Astrocyte (in vitro differentiated cells and primary cell): ENCODE results near the gene IER5. TPM values are rescaled to one million over a fixed set of nuclear protein-coding genes. Genes with fewer than 3 reads are reported as not detected.
"Not testable (repeated sequence)": the region's sequence is repeated elsewhere in the genome, so short reads cannot be mapped to it uniquely, and the experiment has no call there.

Source experiments
- DNase-seq: peaks from one replicate; pipeline ENCODE4 v3.0.0-alpha.2; 2010; ENCODE audit warnings: low read depth
- FAIRE-seq: peaks from 2 replicates; lab custom pipeline; 2011; peaks lifted over from hg19 to GRCh38; lab: Jason Lieb, UNC
- H2AFZ ChIP-seq: 2 replicates; pipeline ENCODE4 v1.6.0; 2012; ENCODE audit warnings: low read depth, low read length, inconsistent platforms
- H3K27ac ChIP-seq: 2 replicates; pipeline ENCODE4 v1.5.1; 2011; ENCODE audit warnings: low read depth, low read length, inconsistent platforms
- H3K27me3 ChIP-seq: 2 replicates; pipeline ENCODE4 v1.6.0; 2011; ENCODE audit warnings: low read length, inconsistent platforms; ENCODE audit not compliant: insufficient read depth
- H3K36me3 ChIP-seq: 2 replicates; pipeline ENCODE4 v1.5.1; 2011; ENCODE audit warnings: low read length, inconsistent platforms; ENCODE audit not compliant: insufficient read depth
- H3K4me1 ChIP-seq: 2 replicates; pipeline ENCODE4 v1.5.1; 2011; ENCODE audit warnings: low read length, inconsistent platforms; ENCODE audit not compliant: insufficient read depth
- H3K4me2 ChIP-seq: 2 replicates; pipeline ENCODE4 v1.6.0; 2012; ENCODE audit warnings: low read length, inconsistent platforms
- H3K4me3 ChIP-seq: 2 replicates; pipeline ENCODE4 v1.5.1; 2011; ENCODE audit warnings: low read depth, mild to moderate bottlenecking, low read length, inconsistent platforms; ENCODE audit not compliant: insufficient read depth
- H3K79me2 ChIP-seq: 2 replicates; pipeline ENCODE4 v1.6.0; 2012; ENCODE audit warnings: mild to moderate bottlenecking, low read length, inconsistent platforms; ENCODE audit not compliant: insufficient read depth
- H3K9ac ChIP-seq: 2 replicates; pipeline ENCODE4 v1.6.0; 2012; ENCODE audit warnings: mild to moderate bottlenecking, low read length, inconsistent platforms
- H3K9me3 ChIP-seq: 2 replicates; pipeline ENCODE4 v1.5.1; 2012; ENCODE audit warnings: low read depth, mild to moderate bottlenecking, low read length, inconsistent platforms; ENCODE audit not compliant: insufficient read depth
- H4K20me1 ChIP-seq: 2 replicates; pipeline ENCODE4 v1.6.0; 2012; ENCODE audit warnings: low read length, inconsistent platforms; ENCODE audit not compliant: insufficient read depth
- H3K27ac Mint-ChIP-seq: one replicate; pipeline ENCODE4 v1.8.0; 2021; ENCODE audit warnings: mild to moderate bottlenecking, mixed read lengths; ENCODE audit not compliant: unreplicated experiment
- H3K27me3 Mint-ChIP-seq: one replicate; pipeline ENCODE4 v1.8.0; 2021; ENCODE audit warnings: low read depth, mixed read lengths; ENCODE audit not compliant: unreplicated experiment
- H3K36me3 Mint-ChIP-seq: one replicate; pipeline ENCODE4 v1.8.0; 2021; ENCODE audit warnings: low read depth, mixed read lengths; ENCODE audit not compliant: unreplicated experiment
- H3K4me1 Mint-ChIP-seq: one replicate; pipeline ENCODE4 v1.8.0; 2021; ENCODE audit warnings: low read depth, mixed read lengths; ENCODE audit not compliant: unreplicated experiment
- H3K4me3 Mint-ChIP-seq: one replicate; pipeline ENCODE4 v1.8.0; 2021; ENCODE audit warnings: mild to moderate bottlenecking, moderate library complexity, mixed read lengths; ENCODE audit not compliant: unreplicated experiment
- H3K9me3 Mint-ChIP-seq: one replicate; pipeline ENCODE4 v1.8.0; 2021; ENCODE audit warnings: mild to moderate bottlenecking, mixed read lengths; ENCODE audit not compliant: unreplicated experiment
- EZH2 ChIP-seq: IDR thresholded peaks from 2 replicates; pipeline ENCODE4 v1.6.1; 2012; ENCODE audit warnings: mild to moderate bottlenecking, low read length, inconsistent platforms; ENCODE audit not compliant: insufficient read depth
- total RNA-seq: library from RNA; stranded (reverse); gene quantifications from 2 replicates; pipeline ENCODE4 v1.2.1, GENCODE V29; 2021
- TF ChIP-seq, protein P1 (sequence below): IDR thresholded peaks from 2 replicates; pipeline ENCODE4 v1.5.1; 2011; ENCODE audit warnings: low read depth, mild to moderate bottlenecking, inconsistent platforms, low read length, moderate library complexity; ENCODE audit not compliant: insufficient read depth

Gene IER5
- total RNA-seq, 1 donor from 2014 or later = 28.3 TPM

DNA sequence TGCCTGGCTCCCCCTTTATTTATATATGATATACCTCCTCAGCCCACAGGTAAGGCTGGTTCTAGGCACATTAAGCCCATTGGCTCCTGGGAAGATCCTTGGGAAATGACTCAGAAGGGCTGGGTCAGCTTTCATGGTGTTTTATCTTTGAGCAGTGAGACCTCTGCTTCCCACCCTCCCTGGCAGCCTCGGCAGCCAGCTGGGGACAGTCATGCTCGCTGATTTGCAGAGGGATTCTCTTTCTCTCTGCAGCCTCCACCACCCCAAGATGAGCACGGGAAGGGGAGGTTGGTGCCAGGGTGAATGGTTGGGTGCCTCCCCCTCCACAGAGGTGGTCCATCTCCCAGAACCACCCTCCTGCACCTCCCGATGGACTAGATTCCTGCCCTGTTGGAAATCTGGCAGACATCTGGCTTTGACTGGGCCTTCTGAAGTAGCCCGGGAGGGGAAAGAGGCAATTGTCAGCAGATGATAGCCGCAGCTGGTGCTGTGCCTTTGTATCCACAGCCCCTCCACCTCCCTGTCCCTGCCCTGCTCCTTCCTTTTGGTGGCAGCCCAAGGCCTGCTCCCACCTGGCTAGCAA lies 24.6 kb downstream of the IER5 start:
- H3K27ac Mint-ChIP-seq = peak overlapping the region; percentile 91
- H3K4me3 Mint-ChIP-seq = no peak overlapping the region

DNA sequence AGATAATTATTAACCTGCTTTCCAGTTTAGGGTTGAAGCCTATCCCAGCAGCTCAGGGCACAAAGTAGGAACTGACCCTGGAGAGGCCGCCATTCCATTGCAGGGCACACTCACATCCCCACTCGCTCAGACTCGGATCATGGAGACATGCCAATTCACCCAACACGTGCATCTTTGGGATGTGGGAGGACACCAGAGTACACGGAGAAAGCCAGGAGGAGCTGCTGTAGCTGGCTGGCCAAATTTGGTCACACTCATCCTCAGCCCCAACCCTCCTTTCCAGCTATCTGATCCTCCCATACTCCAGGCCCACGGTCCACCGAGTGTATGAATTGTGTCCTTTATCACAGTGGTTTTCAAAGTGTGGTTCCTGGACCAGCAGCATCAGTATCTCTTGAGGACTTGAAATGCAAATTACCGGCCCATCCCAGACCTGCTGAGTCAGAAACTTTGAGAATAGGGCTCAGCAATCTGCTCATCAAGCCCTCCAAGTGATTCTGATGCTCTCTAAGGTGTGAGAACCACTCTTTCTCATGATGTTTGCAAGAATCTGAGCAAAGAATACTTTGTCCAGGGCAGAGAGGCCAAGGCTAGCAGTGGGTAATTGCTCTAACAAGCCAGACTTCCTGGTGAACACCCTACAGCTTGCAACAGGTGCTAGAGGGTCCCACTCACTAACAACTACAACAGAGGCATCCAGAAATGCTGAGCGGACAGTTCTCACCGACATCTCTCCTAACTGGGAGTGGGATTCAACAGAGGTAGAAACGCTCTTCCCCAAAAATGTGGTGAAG lies 26.3 kb downstream of the IER5 start:
- Histone ChIP-seq H3K27me3 (no peaks in the 10 kb centered on the region), H3K4me2 (no peak overlapping the region), H3K9me3 (no peaks in the 10 kb centered on the region), H3K4me3 (no peak overlapping the region), H2AFZ (no peak overlapping the region), H3K79me2 (no peaks in the 10 kb centered on the region), H4K20me1 (no peaks in the 10 kb centered on the region), H3K9ac (no peak overlapping the region), H3K36me3 (no peaks in the 10 kb centered on the region), H3K4me1 (peaks cover 29% of the 10 kb centered on the region), H3K27ac (no peak overlapping the region)
- TF ChIP-seq, protein P1, sequence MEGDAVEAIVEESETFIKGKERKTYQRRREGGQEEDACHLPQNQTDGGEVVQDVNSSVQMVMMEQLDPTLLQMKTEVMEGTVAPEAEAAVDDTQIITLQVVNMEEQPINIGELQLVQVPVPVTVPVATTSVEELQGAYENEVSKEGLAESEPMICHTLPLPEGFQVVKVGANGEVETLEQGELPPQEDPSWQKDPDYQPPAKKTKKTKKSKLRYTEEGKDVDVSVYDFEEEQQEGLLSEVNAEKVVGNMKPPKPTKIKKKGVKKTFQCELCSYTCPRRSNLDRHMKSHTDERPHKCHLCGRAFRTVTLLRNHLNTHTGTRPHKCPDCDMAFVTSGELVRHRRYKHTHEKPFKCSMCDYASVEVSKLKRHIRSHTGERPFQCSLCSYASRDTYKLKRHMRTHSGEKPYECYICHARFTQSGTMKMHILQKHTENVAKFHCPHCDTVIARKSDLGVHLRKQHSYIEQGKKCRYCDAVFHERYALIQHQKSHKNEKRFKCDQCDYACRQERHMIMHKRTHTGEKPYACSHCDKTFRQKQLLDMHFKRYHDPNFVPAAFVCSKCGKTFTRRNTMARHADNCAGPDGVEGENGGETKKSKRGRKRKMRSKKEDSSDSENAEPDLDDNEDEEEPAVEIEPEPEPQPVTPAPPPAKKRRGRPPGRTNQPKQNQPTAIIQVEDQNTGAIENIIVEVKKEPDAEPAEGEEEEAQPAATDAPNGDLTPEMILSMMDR = no peak
- TF ChIP-seq EZH2 = no peak
- Mint-ChIP-seq H3K9me3 (no peaks in the 10 kb centered on the region), H3K4me1 (peaks cover 41% of the 10 kb centered on the region), H3K4me3 (no peak overlapping the region), H3K36me3 (no peaks in the 10 kb centered on the region), H3K27me3 (peaks cover 1% of the 10 kb centered on the region), H3K27ac (no peak overlapping the region)
- no peak for FAIRE-seq
- no peak for DNase-seq

More for the DNA sequence above, 24.6 kb downstream of the IER5 start:
- no peaks in the 10 kb centered on the region for H3K27me3 ChIP-seq
- Mint-ChIP-seq H3K36me3 (no peaks in the 10 kb centered on the region), H3K4me1 (peaks cover 36% of the 10 kb centered on the region), H3K27me3 (peaks cover 5% of the 10 kb centered on the region), H3K9me3 (no peaks in the 10 kb centered on the region)
- no peaks in the 10 kb centered on the region for H4K20me1 ChIP-seq
- DNase-seq (peak; percentile 52), FAIRE-seq (no peak)
- TF ChIP-seq, protein P1 = no peak
- no peak for TF ChIP-seq EZH2
- H3K79me2 ChIP-seq = no peaks in the 10 kb centered on the region
- peaks cover 25% of the 10 kb centered on the region for H3K4me1 ChIP-seq
- H3K36me3 ChIP-seq = no peaks in the 10 kb centered on the region
- H3K4me2 ChIP-seq = peak overlapping the region; percentile 59
- H3K9ac ChIP-seq = peak overlapping the region; percentile 17
- H3K9me3 ChIP-seq = no peaks in the 10 kb centered on the region
- H3K27ac ChIP-seq = peak overlapping the region; percentile 69
- H3K4me3 ChIP-seq = no peak overlapping the region
- peak overlapping the region; percentile 32 for H2AFZ ChIP-seq

DNA sequence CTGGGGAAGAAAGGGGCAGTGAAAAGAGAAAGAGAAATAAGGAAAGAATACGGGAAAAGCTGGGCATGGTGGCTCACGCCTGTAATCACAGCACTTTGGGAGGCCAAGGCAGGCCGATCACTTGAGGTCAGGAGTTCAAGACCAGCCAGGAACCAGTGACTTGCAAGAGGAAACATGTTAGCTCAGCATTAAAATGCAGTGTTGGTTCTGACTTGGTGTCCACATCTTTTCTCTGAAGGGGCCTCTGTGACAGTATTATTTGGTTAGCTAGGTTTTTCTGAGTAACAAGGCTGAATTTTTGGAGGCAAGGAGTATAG lies 26.8 kb downstream of the IER5 start:
- Histone ChIP-seq H3K79me2 (no peaks in the 10 kb centered on the region), H3K36me3 (no peaks in the 10 kb centered on the region), H3K9ac (no peak overlapping the region), H3K27ac (no peak overlapping the region), H3K4me3 (no peak overlapping the region), H3K9me3 (no peaks in the 10 kb centered on the region), H4K20me1 (no peaks in the 10 kb centered on the region), H2AFZ (no peak overlapping the region), H3K4me1 (peaks cover 29% of the 10 kb centered on the region), H3K4me2 (no peak overlapping the region), H3K27me3 (no peaks in the 10 kb centered on the region)
- Mint-ChIP-seq H3K27ac (no peak overlapping the region), H3K9me3 (no peaks in the 10 kb centered on the region), H3K4me1 (peaks cover 41% of the 10 kb centered on the region), H3K4me3 (no peak overlapping the region), H3K36me3 (no peaks in the 10 kb centered on the region), H3K27me3 (no peaks in the 10 kb centered on the region)
- DNase-seq (no peak), FAIRE-seq (no peak)
- TF ChIP-seq, protein P1 = no peak
- no peak for TF ChIP-seq EZH2

DNA sequence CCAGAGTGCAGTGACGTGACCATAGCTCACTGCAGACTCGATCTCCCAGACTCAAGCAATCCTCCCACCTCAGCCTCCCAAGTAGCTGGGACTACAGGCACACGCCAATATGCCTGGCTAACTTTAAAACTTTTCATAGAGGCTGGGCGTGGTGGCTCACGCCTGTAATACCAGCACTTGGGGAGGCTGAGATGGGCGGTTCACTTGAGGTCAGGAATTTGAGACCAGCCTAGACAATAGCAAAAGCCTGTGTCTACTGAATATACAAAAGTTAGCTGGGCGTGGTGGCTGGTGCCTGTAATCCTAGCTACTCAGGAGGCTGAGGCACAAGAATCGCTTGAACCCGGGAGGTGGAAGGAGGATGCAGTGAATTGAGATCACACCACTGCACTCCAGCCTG lies 27.5 kb downstream of the IER5 start:
- not testable (repeated sequence) for H3K27me3 Mint-ChIP-seq, H3K36me3 Mint-ChIP-seq, H3K79me2 ChIP-seq, H3K36me3 ChIP-seq, H4K20me1 ChIP-seq, H3K9me3 ChIP-seq, H3K9ac ChIP-seq, H3K4me3 Mint-ChIP-seq, H3K4me3 ChIP-seq, H3K27me3 ChIP-seq, H2AFZ ChIP-seq, H3K4me2 ChIP-seq, H3K9me3 Mint-ChIP-seq, DNase-seq, FAIRE-seq, H3K27ac Mint-ChIP-seq, H3K27ac ChIP-seq
- H3K4me1 Mint-ChIP-seq = peaks cover 46% of the 10 kb centered on the region
- peaks cover 29% of the 10 kb centered on the region for H3K4me1 ChIP-seq
